Measurements from ENCODE around the gene PIWIL4.

- TF ChIP-seq ARNT (IDR thresholded peaks at IDR 0.05) = no peak
- TF ChIP-seq LEF1 (IDR thresholded peaks at IDR 0.05; ENCODE audit: borderline replicate concordance) = no peak
- no peak for TF ChIP-seq NFRKB (IDR thresholded peaks at IDR 0.05)
- no peak for TF ChIP-seq SUZ12 (IDR thresholded peaks at IDR 0.05)
- no peak for TF ChIP-seq ZNF384 (IDR thresholded peaks at IDR 0.05)
- TF ChIP-seq PKNOX1 (IDR thresholded peaks at IDR 0.05) = no peak
- TF ChIP-seq FOXK2 (IDR thresholded peaks at IDR 0.05) = no peak
Measured at GRCh38 chr11:94630221-94630620, 63.1 kb downstream of the PIWIL4 start.

All from HEK293T (cell line).